Cardiac muscle cell (in vitro differentiated cells and primary cell): ENCODE results near the gene RHEX. TPM values are rescaled to one million over a fixed set of nuclear protein-coding genes. Genes with fewer than 3 reads are reported as not detected.
A peak's percentile ranks its signal among the peaks of the same experiment; 100 is the strongest.
"Not testable (repeated sequence)": the region's sequence is repeated elsewhere in the genome, so short reads cannot be mapped to it uniquely, and the experiment has no call there.

Experiments used
- DNase-seq, 2 donors: peaks; one replicate each; pipeline versions ENCODE4 v3.0.0 to v3.0.0-alpha.2; 2010 to 2017; ENCODE audit warnings: low read depth in 1 of 2, low spot score in 1 of 2
- H3K27ac ChIP-seq: fragments of 200-600 bp; sonication (generic); 2 replicates; pipeline ENCODE4 v1.5.1; 2016
- H3K27me3 ChIP-seq: fragments of 200-600 bp; sonication (generic); 2 replicates; pipeline ENCODE4 v1.6.0; 2016; ENCODE audit warnings: control low read depth
- H3K36me3 ChIP-seq: fragments of 200-600 bp; sonication (generic); 2 replicates; pipeline ENCODE4 v1.5.1; 2016; ENCODE audit warnings: control low read depth
- H3K4me1 ChIP-seq: fragments of 200-600 bp; sonication (generic); 2 replicates; pipeline ENCODE4 v1.8.1; 2017; ENCODE audit warnings: low read depth, mild to moderate bottlenecking, mixed run types
- H3K4me3 ChIP-seq: fragments of 200-600 bp; sonication (generic); 2 replicates; pipeline ENCODE4 v1.5.1; 2016; ENCODE audit warnings: mild to moderate bottlenecking
- H3K9me3 ChIP-seq: fragments of 200-600 bp; sonication (generic); 2 replicates; pipeline ENCODE4 v1.5.1; 2017; ENCODE audit warnings: low read depth, mild to moderate bottlenecking, control low read depth
- polyA plus RNA-seq: library from polyadenylated mRNA; unstranded; fragments of >200 nt; fragmentation: Nextera tagmentation; extraction: Ambion mirVana; gene quantifications from 2 replicates; pipeline ENCODE4 v1.2.1, GENCODE V29; 2016
- total RNA-seq: library from RNA; depleted of rRNA; stranded (reverse); fragments of >200 nt; gene quantifications from 2 replicates; pipeline ENCODE4 v1.2.3, GENCODE V29; 2016
- TF ChIP-seq, protein P1 (sequence below): IDR thresholded peaks from 2 replicates; pipeline ENCODE4 v1.5.1; 2012; ENCODE audit warnings: low read depth, mild to moderate bottlenecking, low read length

The RHEX gene
- total and polyA plus RNA-seq, 2 experiments from 2014 or later = 7.3 to 16.2 TPM

DNA sequence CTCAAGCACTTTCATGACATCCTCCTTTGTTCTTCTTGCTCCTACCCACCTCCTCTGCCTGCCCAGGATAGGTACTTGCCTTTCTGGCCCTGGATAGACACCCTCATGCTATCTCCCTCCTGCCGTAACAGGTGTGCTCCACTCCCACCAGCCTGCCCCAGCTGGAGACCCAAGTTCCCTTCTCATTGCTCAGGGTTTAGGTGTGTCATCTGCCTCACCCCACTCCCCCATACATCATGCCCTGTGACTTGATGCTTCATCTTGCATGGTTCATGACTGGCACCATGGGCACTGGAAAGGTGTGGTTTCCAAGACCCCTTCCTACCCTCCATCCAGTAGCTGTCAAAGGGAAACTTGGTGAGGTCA is 5.9 kb downstream of the RHEX start:
- Histone ChIP-seq H3K36me3 (no peaks in the 10 kb centered on the region), H3K27ac (no peak overlapping the region), H3K4me3 (no peak overlapping the region), H3K4me1 (no peaks in the 10 kb centered on the region), H3K9me3 (no peaks in the 10 kb centered on the region), H3K27me3 (no peaks in the 10 kb centered on the region)
- TF ChIP-seq, protein P1, sequence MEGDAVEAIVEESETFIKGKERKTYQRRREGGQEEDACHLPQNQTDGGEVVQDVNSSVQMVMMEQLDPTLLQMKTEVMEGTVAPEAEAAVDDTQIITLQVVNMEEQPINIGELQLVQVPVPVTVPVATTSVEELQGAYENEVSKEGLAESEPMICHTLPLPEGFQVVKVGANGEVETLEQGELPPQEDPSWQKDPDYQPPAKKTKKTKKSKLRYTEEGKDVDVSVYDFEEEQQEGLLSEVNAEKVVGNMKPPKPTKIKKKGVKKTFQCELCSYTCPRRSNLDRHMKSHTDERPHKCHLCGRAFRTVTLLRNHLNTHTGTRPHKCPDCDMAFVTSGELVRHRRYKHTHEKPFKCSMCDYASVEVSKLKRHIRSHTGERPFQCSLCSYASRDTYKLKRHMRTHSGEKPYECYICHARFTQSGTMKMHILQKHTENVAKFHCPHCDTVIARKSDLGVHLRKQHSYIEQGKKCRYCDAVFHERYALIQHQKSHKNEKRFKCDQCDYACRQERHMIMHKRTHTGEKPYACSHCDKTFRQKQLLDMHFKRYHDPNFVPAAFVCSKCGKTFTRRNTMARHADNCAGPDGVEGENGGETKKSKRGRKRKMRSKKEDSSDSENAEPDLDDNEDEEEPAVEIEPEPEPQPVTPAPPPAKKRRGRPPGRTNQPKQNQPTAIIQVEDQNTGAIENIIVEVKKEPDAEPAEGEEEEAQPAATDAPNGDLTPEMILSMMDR = no peak
- DNase-seq = no peak

DNA sequence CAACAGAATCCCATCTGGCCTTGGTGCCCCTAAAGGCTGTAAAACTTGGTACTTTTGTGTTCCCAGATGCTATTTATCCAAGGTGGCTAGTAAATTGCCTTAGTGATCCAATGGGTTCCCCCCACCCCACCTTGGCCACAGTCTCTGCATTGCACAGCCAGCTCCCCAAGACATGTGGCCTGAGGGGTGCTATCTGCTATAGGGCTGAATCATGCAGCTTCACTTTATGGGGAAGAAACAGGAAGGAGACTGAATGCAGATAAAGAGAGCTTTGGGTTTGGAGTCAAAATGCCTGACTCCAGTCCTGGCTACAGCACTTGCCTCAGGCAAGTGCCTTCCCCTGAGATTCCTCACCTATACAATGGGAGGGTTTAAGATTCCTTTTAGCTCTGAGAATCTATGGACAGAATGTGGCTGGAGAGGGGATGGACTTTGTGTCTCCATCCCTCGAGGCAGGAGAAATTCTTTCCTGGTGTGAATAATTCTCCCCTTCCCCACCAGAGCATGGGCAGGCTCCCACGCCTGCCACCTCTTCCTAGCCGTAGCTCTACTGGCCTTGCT is 6.5 kb downstream of the RHEX start:
- Histone ChIP-seq H3K9me3 (no peaks in the 10 kb centered on the region), H3K4me3 (no peak overlapping the region), H3K27me3 (no peaks in the 10 kb centered on the region), H3K4me1 (no peaks in the 10 kb centered on the region), H3K27ac (no peak overlapping the region), H3K36me3 (no peaks in the 10 kb centered on the region)
- TF ChIP-seq, protein P1 = no peak
- DNase-seq = no peak

DNA sequence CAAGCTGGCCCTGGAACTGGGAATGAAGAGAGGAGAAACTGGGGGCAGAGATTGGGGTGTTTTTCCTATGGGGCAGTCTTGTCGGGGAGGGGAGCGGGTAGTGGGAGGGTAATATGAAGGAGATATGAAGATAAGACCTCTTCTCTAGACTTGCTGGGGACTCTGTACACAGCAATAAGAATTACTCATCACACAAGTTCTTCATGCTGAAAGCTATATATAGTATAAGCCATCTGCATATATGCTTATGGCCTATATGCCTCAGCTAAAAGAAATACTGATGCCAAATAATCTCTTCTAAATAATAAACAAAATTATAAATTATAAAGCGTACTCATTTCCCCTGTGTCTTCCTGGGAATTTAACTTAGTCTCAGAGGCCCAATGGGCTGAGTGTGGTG is 7.9 kb downstream of the RHEX start:
- Histone ChIP-seq H3K4me3 (no peak overlapping the region), H3K36me3 (no peaks in the 10 kb centered on the region), H3K4me1 (peaks cover 9% of the 10 kb centered on the region), H3K27me3 (no peaks in the 10 kb centered on the region), H3K27ac (no peak overlapping the region), H3K9me3 (no peaks in the 10 kb centered on the region)
- TF ChIP-seq, protein P1 = no peak
- DNase-seq = no peak

DNA sequence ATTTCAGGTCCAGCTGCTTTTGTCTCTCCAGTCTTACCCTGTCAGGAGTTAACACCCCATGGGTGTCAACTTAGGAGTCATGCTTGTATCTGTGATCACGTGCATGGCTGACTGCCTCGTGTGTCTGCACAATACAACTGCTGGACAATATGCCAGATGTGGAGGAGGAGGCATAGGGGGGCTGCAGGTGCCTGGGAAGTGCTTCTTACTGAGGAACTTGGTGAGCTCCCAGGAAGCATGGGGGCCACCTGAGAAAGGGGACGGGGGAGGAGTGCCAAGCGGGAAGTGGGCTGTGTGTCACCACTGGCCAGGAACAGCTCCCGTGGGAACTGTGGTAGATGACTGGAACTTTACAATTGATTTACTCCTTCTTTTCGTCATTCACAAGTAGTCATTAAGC is 9.5 kb downstream of the RHEX start:
- Histone ChIP-seq H3K36me3 (no peaks in the 10 kb centered on the region), H3K27me3 (no peaks in the 10 kb centered on the region), H3K4me1 (peaks cover 25% of the 10 kb centered on the region), H3K4me3 (no peak overlapping the region), H3K27ac (no peak overlapping the region), H3K9me3 (no peaks in the 10 kb centered on the region)
- TF ChIP-seq, protein P1 = no peak
- DNase-seq = no peak

DNA sequence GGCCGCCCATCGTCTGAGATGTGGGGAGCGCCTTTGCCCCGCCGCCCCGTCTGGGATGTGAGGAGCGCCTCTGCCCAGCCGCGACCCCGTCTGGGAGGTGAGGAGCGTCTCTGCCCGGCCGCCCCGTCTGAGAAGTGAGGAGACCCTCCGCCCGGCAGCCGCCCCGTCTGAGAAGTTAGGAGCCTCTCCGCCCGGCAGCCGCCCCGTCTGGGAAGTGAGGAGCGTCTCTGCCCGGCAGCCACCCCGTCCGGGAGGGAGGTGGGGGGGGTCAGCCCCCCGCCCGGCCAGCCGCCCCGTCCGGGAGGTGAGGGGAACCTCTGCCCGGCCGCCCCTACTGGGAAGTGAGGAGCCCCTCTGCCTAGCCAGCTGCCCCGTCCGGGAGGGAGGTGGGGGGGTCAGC is 11.0 kb downstream of the RHEX start:
- H3K4me1 ChIP-seq = peaks cover 40% of the 10 kb centered on the region
- not testable (repeated sequence) for H3K27me3 ChIP-seq, DNase-seq, H3K27ac ChIP-seq, H3K9me3 ChIP-seq, H3K4me3 ChIP-seq, H3K36me3 ChIP-seq

DNA sequence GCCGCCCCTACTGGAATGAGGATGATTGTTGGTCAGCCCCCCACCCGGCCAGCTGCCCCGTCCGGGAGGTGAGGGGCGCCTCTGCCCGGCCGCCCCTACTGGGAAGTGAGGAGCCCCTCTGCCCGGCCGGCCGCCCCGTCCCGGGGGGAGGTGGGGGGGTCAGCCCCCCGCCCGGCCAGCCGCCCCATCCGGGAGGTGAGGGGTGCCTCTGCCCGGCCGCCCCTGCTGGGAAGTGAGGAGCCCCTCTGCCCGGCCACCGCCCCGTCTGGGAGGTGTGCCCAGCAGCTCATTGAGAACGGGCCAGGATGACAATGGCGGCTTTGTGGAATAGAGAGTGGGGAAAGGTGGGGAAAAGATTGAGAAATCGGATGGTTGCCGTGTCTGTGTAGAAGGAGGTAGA is 11.5 kb downstream of the RHEX start:
- not testable (repeated sequence) for DNase-seq, H3K27ac ChIP-seq, H3K36me3 ChIP-seq, H3K27me3 ChIP-seq, H3K9me3 ChIP-seq, H3K4me3 ChIP-seq
- H3K4me1 ChIP-seq = peaks cover 45% of the 10 kb centered on the region

DNA sequence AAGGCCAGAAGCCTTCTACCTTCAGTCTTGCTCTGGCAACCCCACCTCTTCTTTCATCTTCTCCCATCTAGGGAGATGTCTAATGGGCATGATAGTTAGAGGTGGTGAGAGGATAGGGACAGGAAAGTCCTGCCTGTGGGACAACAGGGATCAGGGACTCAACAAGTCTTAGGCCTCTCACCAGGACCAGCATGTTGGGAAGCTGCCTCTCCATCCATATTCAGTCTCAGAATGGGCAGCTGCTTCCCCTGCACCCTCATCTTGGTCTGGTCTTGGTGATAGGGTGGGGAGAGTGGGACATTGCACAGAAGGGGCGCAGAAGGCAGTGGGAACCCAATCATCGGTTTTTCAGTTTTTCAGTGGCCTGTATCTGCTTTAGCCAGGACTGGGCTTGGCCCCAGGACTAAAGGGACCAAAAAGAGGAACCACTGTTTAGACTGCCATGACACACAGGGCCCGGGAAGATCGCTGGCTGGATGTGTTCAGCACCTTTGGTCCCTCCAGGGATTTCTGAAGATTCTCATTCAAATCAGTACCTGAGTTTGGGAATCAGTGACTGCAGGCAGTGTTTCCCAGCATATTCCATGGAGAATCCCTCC is 12.7 kb downstream of the RHEX start:
- Histone ChIP-seq H3K36me3 (no peaks in the 10 kb centered on the region), H3K27me3 (no peaks in the 10 kb centered on the region), H3K27ac (peak overlapping the region; percentile 99), H3K4me3 (no peak overlapping the region), H3K9me3 (no peaks in the 10 kb centered on the region), H3K4me1 (peaks cover 55% of the 10 kb centered on the region)
- DNase-seq = no peak
- TF ChIP-seq, protein P1 = no peak
